ENCODE measurements around the gene PSTPIP2. TPM values are rescaled to one million over a fixed set of nuclear protein-coding genes. Genes with fewer than 3 reads are reported as not detected.
A peak's percentile ranks its signal among the peaks of the same experiment; 100 is the strongest.

The PSTPIP2 gene
- total and polyA plus RNA-seq, 9 of the 15 experiments (the other 6 are each of a cell fraction or from before 2014, with no cell fraction given), result 14.0 to 45.7 (median 27.1) TPM

DNA sequence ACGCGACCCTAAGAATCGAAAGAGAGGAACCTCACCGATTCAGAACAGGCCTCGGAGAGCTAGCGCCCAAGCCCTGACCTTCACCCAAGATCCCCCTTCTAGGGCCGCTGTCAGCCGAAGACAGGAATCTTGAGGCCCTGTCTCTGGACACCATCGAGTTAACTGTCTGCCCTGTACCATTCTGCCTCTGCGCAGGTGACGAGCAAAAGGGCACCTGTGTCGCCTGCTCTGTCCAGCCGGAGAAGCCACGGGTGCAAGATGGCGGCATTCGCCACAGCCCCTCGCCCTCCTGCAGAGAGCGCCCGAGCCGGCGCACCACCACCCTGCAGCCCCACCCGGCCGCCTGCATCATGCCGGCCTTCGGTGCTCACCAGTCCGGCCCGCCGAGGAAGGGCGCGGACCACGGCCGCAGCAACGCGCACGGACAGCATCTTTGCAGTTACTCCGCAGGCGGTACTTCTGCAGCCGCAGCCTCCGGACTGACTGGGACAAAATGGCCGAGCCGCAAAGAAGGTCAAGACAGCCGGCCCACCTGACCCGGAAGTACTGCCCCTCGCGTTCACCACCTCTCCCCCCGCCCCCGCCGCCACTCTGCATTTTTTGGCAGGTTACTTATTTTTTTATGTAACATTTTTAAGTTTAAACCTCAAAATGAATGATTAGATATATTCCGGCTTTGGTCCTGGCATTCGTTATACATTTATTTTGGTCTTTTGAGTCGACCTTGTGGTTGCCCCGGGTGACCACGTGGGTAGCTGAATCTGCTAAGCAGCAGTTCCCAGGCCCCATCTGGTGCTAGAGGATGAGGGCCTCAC, 25.9 kb upstream of the PSTPIP2 start, which contains the start of gene ATP5F1A (continued):
- TF ChIP-seq, protein P1, sequence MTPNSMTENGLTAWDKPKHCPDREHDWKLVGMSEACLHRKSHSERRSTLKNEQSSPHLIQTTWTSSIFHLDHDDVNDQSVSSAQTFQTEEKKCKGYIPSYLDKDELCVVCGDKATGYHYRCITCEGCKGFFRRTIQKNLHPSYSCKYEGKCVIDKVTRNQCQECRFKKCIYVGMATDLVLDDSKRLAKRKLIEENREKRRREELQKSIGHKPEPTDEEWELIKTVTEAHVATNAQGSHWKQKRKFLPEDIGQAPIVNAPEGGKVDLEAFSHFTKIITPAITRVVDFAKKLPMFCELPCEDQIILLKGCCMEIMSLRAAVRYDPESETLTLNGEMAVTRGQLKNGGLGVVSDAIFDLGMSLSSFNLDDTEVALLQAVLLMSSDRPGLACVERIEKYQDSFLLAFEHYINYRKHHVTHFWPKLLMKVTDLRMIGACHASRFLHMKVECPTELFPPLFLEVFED (CRISPR knock-in tag; conservative IDR thresholded peaks at IDR 0.05), result 0 out of 2 replicates have a peak, but pooled peaks have one; percentile 4
- TF ChIP-seq CBX8 (IDR thresholded peaks at IDR 0.05; ENCODE audit: borderline replicate concordance, extremely low read depth, low read depth, low read length, poor library complexity, severe bottlenecking) (no peak), CTBP1 (IDR thresholded peaks at IDR 0.05; ENCODE audit: borderline replicate concordance) (peak; percentile 52; the same call in 1 of the 2 replicates), ZNF197 (CRISPR knock-in tag; IDR thresholded peaks at IDR 0.05; ENCODE audit: low read depth) (no peak), FOS (IDR thresholded peaks at IDR 0.05; ENCODE audit: extremely low read depth, insufficient read length) (no peak), ZNF785 (CRISPR knock-in tag; IDR thresholded peaks at IDR 0.05) (no peak), TEAD2 (tag; IDR thresholded peaks at IDR 0.05) (no peak), ELF4 (CRISPR knock-in tag; IDR thresholded peaks at IDR 0.05) (no peak), ZSCAN32 (CRISPR knock-in tag; IDR thresholded peaks at IDR 0.05) (no peak), SREBF2 (CRISPR knock-in tag; IDR thresholded peaks at IDR 0.05) (no peak), BHLHE40 (IDR thresholded peaks at IDR 0.05; ENCODE audit: low read length) (no peak), ATF1 (CRISPR knock-in tag; IDR thresholded peaks at IDR 0.05) (no peak), ATF1 (tag; IDR thresholded peaks at IDR 0.05) (no peak), ZNF778 (CRISPR knock-in tag; IDR thresholded peaks at IDR 0.05) (no peak), ZNF24 (IDR thresholded peaks at IDR 0.05) (no peak)
- TF ChIP-seq, protein P2, sequence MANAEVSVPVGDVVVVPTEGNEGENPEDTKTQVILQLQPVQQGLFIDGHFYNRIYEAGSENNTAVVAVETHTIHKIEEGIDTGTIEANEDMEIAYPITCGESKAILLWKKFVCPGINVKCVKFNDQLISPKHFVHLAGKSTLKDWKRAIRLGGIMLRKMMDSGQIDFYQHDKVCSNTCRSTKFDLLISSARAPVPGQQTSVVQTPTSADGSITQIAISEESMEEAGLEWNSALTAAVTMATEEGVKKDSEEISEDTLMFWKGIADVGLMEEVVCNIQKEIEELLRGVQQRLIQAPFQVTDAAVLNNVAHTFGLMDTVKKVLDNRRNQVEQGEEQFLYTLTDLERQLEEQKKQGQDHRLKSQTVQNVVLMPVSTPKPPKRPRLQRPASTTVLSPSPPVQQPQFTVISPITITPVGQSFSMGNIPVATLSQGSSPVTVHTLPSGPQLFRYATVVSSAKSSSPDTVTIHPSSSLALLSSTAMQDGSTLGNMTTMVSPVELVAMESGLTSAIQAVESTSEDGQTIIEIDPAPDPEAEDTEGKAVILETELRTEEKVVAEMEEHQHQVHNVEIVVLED (CRISPR knock-in tag; IDR thresholded peaks at IDR 0.05), result no peak
- TF ChIP-seq, protein P3, sequence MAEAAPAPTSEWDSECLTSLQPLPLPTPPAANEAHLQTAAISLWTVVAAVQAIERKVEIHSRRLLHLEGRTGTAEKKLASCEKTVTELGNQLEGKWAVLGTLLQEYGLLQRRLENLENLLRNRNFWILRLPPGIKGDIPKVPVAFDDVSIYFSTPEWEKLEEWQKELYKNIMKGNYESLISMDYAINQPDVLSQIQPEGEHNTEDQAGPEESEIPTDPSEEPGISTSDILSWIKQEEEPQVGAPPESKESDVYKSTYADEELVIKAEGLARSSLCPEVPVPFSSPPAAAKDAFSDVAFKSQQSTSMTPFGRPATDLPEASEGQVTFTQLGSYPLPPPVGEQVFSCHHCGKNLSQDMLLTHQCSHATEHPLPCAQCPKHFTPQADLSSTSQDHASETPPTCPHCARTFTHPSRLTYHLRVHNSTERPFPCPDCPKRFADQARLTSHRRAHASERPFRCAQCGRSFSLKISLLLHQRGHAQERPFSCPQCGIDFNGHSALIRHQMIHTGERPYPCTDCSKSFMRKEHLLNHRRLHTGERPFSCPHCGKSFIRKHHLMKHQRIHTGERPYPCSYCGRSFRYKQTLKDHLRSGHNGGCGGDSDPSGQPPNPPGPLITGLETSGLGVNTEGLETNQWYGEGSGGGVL (CRISPR knock-in tag; IDR thresholded peaks at IDR 0.05), result no peak
- TF ChIP-seq, protein P4, sequence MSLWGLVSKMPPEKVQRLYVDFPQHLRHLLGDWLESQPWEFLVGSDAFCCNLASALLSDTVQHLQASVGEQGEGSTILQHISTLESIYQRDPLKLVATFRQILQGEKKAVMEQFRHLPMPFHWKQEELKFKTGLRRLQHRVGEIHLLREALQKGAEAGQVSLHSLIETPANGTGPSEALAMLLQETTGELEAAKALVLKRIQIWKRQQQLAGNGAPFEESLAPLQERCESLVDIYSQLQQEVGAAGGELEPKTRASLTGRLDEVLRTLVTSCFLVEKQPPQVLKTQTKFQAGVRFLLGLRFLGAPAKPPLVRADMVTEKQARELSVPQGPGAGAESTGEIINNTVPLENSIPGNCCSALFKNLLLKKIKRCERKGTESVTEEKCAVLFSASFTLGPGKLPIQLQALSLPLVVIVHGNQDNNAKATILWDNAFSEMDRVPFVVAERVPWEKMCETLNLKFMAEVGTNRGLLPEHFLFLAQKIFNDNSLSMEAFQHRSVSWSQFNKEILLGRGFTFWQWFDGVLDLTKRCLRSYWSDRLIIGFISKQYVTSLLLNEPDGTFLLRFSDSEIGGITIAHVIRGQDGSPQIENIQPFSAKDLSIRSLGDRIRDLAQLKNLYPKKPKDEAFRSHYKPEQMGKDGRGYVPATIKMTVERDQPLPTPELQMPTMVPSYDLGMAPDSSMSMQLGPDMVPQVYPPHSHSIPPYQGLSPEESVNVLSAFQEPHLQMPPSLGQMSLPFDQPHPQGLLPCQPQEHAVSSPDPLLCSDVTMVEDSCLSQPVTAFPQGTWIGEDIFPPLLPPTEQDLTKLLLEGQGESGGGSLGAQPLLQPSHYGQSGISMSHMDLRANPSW (CRISPR knock-in tag; IDR thresholded peaks at IDR 0.05), result no peak
